ENCODE measurements around the gene ORAI2. TPM values are rescaled to one million over a fixed set of nuclear protein-coding genes. Genes with fewer than 3 reads are reported as not detected.

The ORAI2 gene
- total and polyA plus RNA-seq, 2 of the 13 experiments (the other 11 are each of a cell fraction or from before 2014, with no cell fraction given) = 3.0 to 6.0 TPM

- TF ChIP-seq ZUFSP (CRISPR knock-in tag; IDR thresholded peaks at IDR 0.05; ENCODE audit: borderline replicate concordance) = no peak
- no peak for TF ChIP-seq ZNF280D (CRISPR knock-in tag; IDR thresholded peaks at IDR 0.05)
- TF ChIP-seq ZNF740 (CRISPR knock-in tag; IDR thresholded peaks at IDR 0.05) = no peak
- no peak for TF ChIP-seq SRF (IDR thresholded peaks at IDR 0.05; ENCODE audit: low read depth, low read length)
- TF ChIP-seq ZNF260 (CRISPR knock-in tag; IDR thresholded peaks at IDR 0.05; ENCODE audit: borderline replicate concordance, low read depth) = no peak
- TF ChIP-seq ZBTB25 (CRISPR knock-in tag; IDR thresholded peaks at IDR 0.05) = peak; percentile 52; the same call in 1 of the 2 replicates
- TF ChIP-seq MAX (IDR thresholded peaks at IDR 0.05) = peak; percentile 93
- TF ChIP-seq JDP2 (CRISPR knock-in tag; IDR thresholded peaks at IDR 0.05; ENCODE audit: borderline replicate concordance) = no peak; the same call in 1 of the 2 replicates
- TF ChIP-seq ASH2L (IDR thresholded peaks at IDR 0.05; ENCODE audit: insufficient read length, low read depth, low read length) = peak; percentile 78
- TF ChIP-seq ZMAT3 (CRISPR knock-in tag; conservative IDR thresholded peaks at IDR 0.05) = peak; percentile 41; the same call in 1 of the 2 replicates
- TF ChIP-seq ARID3A (IDR thresholded peaks at IDR 0.05; ENCODE audit: low read depth, low read length) = no peak
- TF ChIP-seq RFX1 (IDR thresholded peaks at IDR 0.05) = peak; percentile 65; the same call in 1 of the 2 replicates
- no peak for TF ChIP-seq ZNF678 (CRISPR knock-in tag; IDR thresholded peaks at IDR 0.05)
- peak; percentile 90 for TF ChIP-seq ERF (CRISPR knock-in tag; IDR thresholded peaks at IDR 0.05)
- peak; percentile 28; the same call in 1 of the 2 replicates for TF ChIP-seq RXRA (CRISPR knock-in tag; IDR thresholded peaks at IDR 0.05)
- TF ChIP-seq FOXP1 (IDR thresholded peaks at IDR 0.05) = no peak
- TF ChIP-seq FOXP1 (CRISPR knock-in tag; IDR thresholded peaks at IDR 0.05) = no peak
- peak; percentile 81; the same call in 1 of the 2 replicates for TF ChIP-seq IRF2 (CRISPR knock-in tag; IDR thresholded peaks at IDR 0.05)
- TF ChIP-seq HNRNPL (IDR thresholded peaks at IDR 0.05; ENCODE audit: low read depth, low read length) = no peak
- TF ChIP-seq ZIK1 (CRISPR knock-in tag; IDR thresholded peaks at IDR 0.05; ENCODE audit: borderline replicate concordance, low read depth) = 0 out of 2 replicates have a peak, but pooled peaks have one; percentile 59
- peak; percentile 48; the same call in 1 of the 2 replicates for TF ChIP-seq E2F1 (CRISPR knock-in tag; IDR thresholded peaks at IDR 0.05)
Measured at GRCh38 chr7:102464577-102465280, 31.4 kb downstream of the ORAI2 start, which contains the start of the genes ALKBH4 and LRWD1 (continued).

All from HepG2 (cell line).